GM23248 (cell line): ENCODE results near the gene STEAP2. TPM values are rescaled to one million over a fixed set of nuclear protein-coding genes. Genes with fewer than 3 reads are reported as not detected.

ENCODE experiments used
- DNase-seq: peaks from one replicate; pipeline ENCODE4 v3.0.0-alpha.2; 2015
- H2AFZ ChIP-seq: fragments of 200-600 bp; sonication (generic); 2 replicates; pipeline ENCODE4 v1.6.1; 2016; ENCODE audit warnings: antibody characterized with exemption
- H3F3A ChIP-seq: fragments of 200-600 bp; sonication (generic); 2 replicates; pipeline ENCODE4 v1.6.1; 2016; ENCODE audit warnings: mild to moderate bottlenecking, antibody characterized with exemption, mixed run types; ENCODE audit not compliant: insufficient read depth
- H3K27ac ChIP-seq: fragments of 200-600 bp; sonication (generic); 2 replicates; pipeline ENCODE4 v1.5.1; 2016; ENCODE audit warnings: mild to moderate bottlenecking
- H3K27me3 ChIP-seq: fragments of 200-600 bp; sonication (generic); replicated peaks from 2 replicates; pipeline ENCODE4 v1.6.1; 2016; ENCODE audit warnings: mild to moderate bottlenecking; ENCODE audit not compliant: insufficient read depth
- H3K36me3 ChIP-seq: fragments of 200-600 bp; sonication (generic); 2 replicates; pipeline ENCODE4 v1.6.1; 2016; ENCODE audit warnings: low read depth, mild to moderate bottlenecking
- H3K4me1 ChIP-seq: fragments of 200-600 bp; sonication (generic); 2 replicates; pipeline ENCODE4 v1.6.1; 2016; ENCODE audit warnings: mild to moderate bottlenecking; ENCODE audit not compliant: insufficient read depth
- H3K4me2 ChIP-seq: fragments of 200-600 bp; sonication (generic); one replicate; pipeline ENCODE4 v1.6.1; 2016; ENCODE audit warnings: mild to moderate bottlenecking; ENCODE audit not compliant: unreplicated experiment
- H3K4me3 ChIP-seq: fragments of 200-600 bp; sonication (generic); 2 replicates; pipeline ENCODE4 v1.5.1; 2016; ENCODE audit warnings: mild to moderate bottlenecking
- H3K79me2 ChIP-seq: fragments of 200-600 bp; sonication (generic); 2 replicates; pipeline ENCODE4 v1.6.1; 2016; ENCODE audit warnings: mild to moderate bottlenecking; ENCODE audit not compliant: insufficient read depth
- H3K9ac ChIP-seq: fragments of 200-600 bp; sonication (generic); 2 replicates; pipeline ENCODE4 v1.6.1; 2016; ENCODE audit warnings: mild to moderate bottlenecking
- H3K9me2 ChIP-seq: fragments of 200-600 bp; sonication (generic); 2 replicates; pipeline ENCODE4 v1.6.1; 2016; ENCODE audit warnings: mixed run types, mild to moderate bottlenecking, moderate library complexity; ENCODE audit not compliant: insufficient read depth
- H3K9me3 ChIP-seq: fragments of 200-600 bp; sonication (generic); one replicate; pipeline ENCODE4 v1.6.1; 2017; ENCODE audit warnings: low read depth
- H4K20me1 ChIP-seq: fragments of 200-600 bp; sonication (generic); 2 replicates; pipeline ENCODE4 v1.6.0; 2016; ENCODE audit not compliant: insufficient read depth
- EZH2 ChIP-seq: fragments of 200-600 bp; sonication (generic); IDR thresholded peaks from 2 replicates; pipeline ENCODE4 v1.6.1; 2018; ENCODE audit warnings: antibody characterized with exemption, mild to moderate bottlenecking; ENCODE audit not compliant: insufficient read depth, poor library complexity, severe bottlenecking
- EZH2phosphoT487 ChIP-seq: fragments of 200-600 bp; sonication (generic); IDR thresholded peaks from 2 replicates; pipeline ENCODE4 v1.6.1; 2018; ENCODE audit warnings: antibody characterized with exemption, moderate library complexity, mild to moderate bottlenecking, low read depth; ENCODE audit not compliant: insufficient read depth
- WGBS, 2 experiments: methylation state at CpG; one replicate each; pipeline ENCODE4 v1.1.6; 2015 to 2017; ENCODE audit warnings: low lambda C conversion rate in 2 of 2, low coverage in 1 of 2; ENCODE audit errors: missing lambda C conversion rate in 2 of 2; 5-methylcytosine and 5-hydroxymethylcytosine counted together
- in situ Hi-C: fragments of 300-500 bp; cut with MboI; formaldehyde crosslinking; loops from 2 replicates; pipeline ENCODE4 v1.15.0; 2020
- polyA plus RNA-seq: library from polyadenylated mRNA; unstranded; fragments of >200 nt; fragmentation: Nextera tagmentation; extraction: Ambion mirVana; gene quantifications from 2 replicates; pipeline ENCODE4 v1.2.1, GENCODE V29; 2016
- total RNA-seq: library from RNA; depleted of rRNA; stranded (reverse); fragments of >200 nt; shearing (Covaris generic); gene quantifications from 2 replicates; pipeline ENCODE4 v1.2.3, GENCODE V29; 2014

The STEAP2 gene
- total and polyA plus RNA-seq, 2 experiments from 2014 or later: 19.2 to 28.3 TPM

- WGBS, 2 experiments: 16 to 25% methylated on average over 1 of the region's 1 CpG
- in situ Hi-C loops: no loop called here
- Histone ChIP-seq H3K4me1 (peaks cover 10% of the 10 kb centered on the region), H2AFZ (no peak overlapping the region), H3K27ac (peak overlapping the region; percentile 2; the same call in 1 of the 2 replicates), H3K4me2 (no peak overlapping the region), H4K20me1 (no peaks in the 10 kb centered on the region), H3K9me2 (no peaks in the 10 kb centered on the region), H3K9me3 (no peaks in the 10 kb centered on the region), H3F3A (peaks cover 2% of the 10 kb centered on the region; the same call in 1 of the 2 replicates), H3K36me3 (no peaks in the 10 kb centered on the region), H3K9ac (no peak overlapping the region), H3K27me3 (no peaks in the 10 kb centered on the region), H3K79me2 (peaks cover 6% of the 10 kb centered on the region; the same call in 1 of the 2 replicates), H3K4me3 (no peak overlapping the region)
- DNase-seq: peak; percentile 17
- TF ChIP-seq EZH2: no peak
- TF ChIP-seq EZH2phosphoT487: no peak
Measured at GRCh38 chr7:90256778-90257177, 45.2 kb downstream of the STEAP2 start.

DNA sequence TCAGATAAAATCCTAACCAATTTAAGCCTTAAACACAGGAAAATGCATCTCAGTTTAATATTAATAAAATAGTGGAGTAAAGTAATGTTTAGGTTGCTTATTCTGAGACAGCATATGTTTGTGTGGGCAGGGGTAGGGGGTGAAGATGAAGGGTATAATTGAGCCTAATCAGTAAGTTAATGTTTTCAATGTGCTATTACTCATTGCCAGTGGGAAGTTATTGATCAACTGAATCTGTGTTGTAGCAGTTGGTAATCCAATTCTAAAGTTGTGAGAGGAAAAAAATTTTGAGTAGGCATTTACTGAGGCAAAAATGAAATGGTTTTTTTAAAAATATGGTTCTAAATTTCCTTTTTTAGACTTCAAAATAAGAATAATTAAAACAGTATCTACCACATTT is 49.9 kb downstream of the STEAP2 start:
- in situ Hi-C loops: loop anchor here (10.0 kb wide), 1 partner anchor 107 kb away; the partner anchor contains the start of gene STEAP1
- H2AFZ ChIP-seq: no peak overlapping the region
- H3K9me2 ChIP-seq: no peaks in the 10 kb centered on the region
- no peak overlapping the region for H3K9ac ChIP-seq
- H3K4me2 ChIP-seq: no peak overlapping the region
- H3K36me3 ChIP-seq: no peaks in the 10 kb centered on the region
- H3K79me2 ChIP-seq: no peaks in the 10 kb centered on the region
- H3K9me3 ChIP-seq: no peaks in the 10 kb centered on the region
- TF ChIP-seq EZH2phosphoT487 (no peak), EZH2 (no peak)
- H4K20me1 ChIP-seq: no peaks in the 10 kb centered on the region
- no peak overlapping the region for H3K27ac ChIP-seq
- H3K4me3 ChIP-seq: no peak overlapping the region
- peaks cover 18% of the 10 kb centered on the region for H3K4me1 ChIP-seq
- DNase-seq: no peak
- 0 out of 2 replicates have a peak, but pooled peaks cover 3% of the 10 kb centered on the region for H3F3A ChIP-seq
- H3K27me3 ChIP-seq: no peaks in the 10 kb centered on the region

DNA sequence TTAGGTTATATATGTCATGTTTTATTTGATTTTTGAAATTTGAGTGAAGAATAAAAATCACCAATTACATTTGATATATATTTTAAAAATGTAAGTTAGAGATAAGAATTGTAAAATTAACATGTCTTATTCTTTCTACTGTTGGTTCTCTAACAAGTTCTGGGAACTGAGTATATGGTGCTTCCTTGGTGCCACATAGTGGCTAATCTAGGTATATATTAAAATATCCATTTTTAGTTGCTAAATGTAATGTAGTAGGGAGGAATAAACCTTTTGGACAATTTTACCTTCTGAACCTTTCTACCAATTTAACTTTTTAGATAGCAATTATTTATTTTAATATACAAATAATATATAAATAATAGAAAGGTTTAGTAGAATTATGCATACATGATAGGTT is 50.9 kb downstream of the STEAP2 start:
- Histone ChIP-seq H3K4me1 (peaks cover 17% of the 10 kb centered on the region), H3K4me2 (no peak overlapping the region), H3K27ac (no peak overlapping the region), H3K9me3 (no peaks in the 10 kb centered on the region), H2AFZ (no peak overlapping the region), H4K20me1 (no peaks in the 10 kb centered on the region), H3K9me2 (no peaks in the 10 kb centered on the region), H3K79me2 (no peaks in the 10 kb centered on the region), H3F3A (0 out of 2 replicates have a peak, but pooled peaks cover 3% of the 10 kb centered on the region), H3K9ac (no peak overlapping the region), H3K36me3 (no peaks in the 10 kb centered on the region), H3K27me3 (no peaks in the 10 kb centered on the region), H3K4me3 (no peak overlapping the region)
- TF ChIP-seq EZH2phosphoT487 (no peak), EZH2 (no peak)
- in situ Hi-C loops: loop anchor here (10.0 kb wide), 1 partner anchor 108 kb away; the partner anchor contains the start of gene STEAP1
- DNase-seq: peak; percentile 73

DNA sequence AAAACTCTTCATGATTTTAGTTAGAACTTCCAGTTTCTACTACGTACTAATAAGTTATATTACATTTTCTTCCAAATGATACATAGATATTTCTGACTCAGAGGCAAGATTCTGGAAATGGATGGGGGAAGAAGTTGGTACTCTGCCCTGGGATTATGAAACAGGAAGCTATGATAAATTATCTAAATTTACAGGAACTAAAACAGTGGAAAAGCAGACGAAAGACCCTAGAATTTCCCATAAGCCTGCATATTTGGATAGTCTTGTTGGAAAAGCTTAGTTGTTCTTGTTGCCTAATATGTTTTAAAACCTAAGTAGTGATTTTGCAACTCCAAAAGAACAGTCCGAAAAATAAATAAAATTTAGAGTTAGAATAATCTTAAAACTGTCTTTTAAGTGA is 55.3 kb downstream of the STEAP2 start:
- H3K4me2 ChIP-seq: peak overlapping the region; percentile 54
- WGBS, 2 experiments: 2% methylated on average over 3 of the region's 3 CpGs
- H3K4me3 ChIP-seq: peak overlapping the region; percentile 34

More for the DNA sequence above, 55.3 kb downstream of the STEAP2 start:
- Histone ChIP-seq H3K9me2 (no peaks in the 10 kb centered on the region), H3K27ac (peak overlapping the region; percentile 71), H3K27me3 (no peaks in the 10 kb centered on the region), H3K4me1 (peaks cover 42% of the 10 kb centered on the region), H2AFZ (peak overlapping the region; percentile 28), H3K79me2 (no peaks in the 10 kb centered on the region), H3K9me3 (no peaks in the 10 kb centered on the region), H3F3A (peaks cover 27% of the 10 kb centered on the region), H3K9ac (peak overlapping the region; percentile 51), H3K36me3 (no peaks in the 10 kb centered on the region), H4K20me1 (no peaks in the 10 kb centered on the region)
- peak; percentile 83 for DNase-seq
- in situ Hi-C loops: loop anchor here (10.0 kb wide), 1 partner anchor 112 kb away; the partner anchor contains the start of gene STEAP1
- TF ChIP-seq EZH2phosphoT487 (no peak), EZH2 (no peak)
